HepG2 (cell line): ENCODE data around the gene PCNP. TPM values are rescaled to one million over a fixed set of nuclear protein-coding genes. Genes with fewer than 3 reads are reported as not detected.

Experiments used
- ATRX ChIP-seq: sonication (generic); formaldehyde crosslinking; IDR thresholded peaks from 2 replicates; pipeline ENCODE4 v1.4.0; 2020; ENCODE audit warnings: missing genetic modification reagents, borderline replicate concordance
- BRD4 ChIP-seq: sonication (generic); formaldehyde crosslinking; IDR thresholded peaks from 2 replicates; pipeline ENCODE4 v1.4.0; 2020; ENCODE audit warnings: missing genetic modification reagents
- CEBPG ChIP-seq: IDR thresholded peaks from 2 replicates; pipeline ENCODE4 v1.6.1; 2016
- CREB1 ChIP-seq, 2 experiments: fragments of 450-650 bp in 1 of 2; IDR thresholded peaks; 2 replicates each; pipeline ENCODE4 v1.6.1; 2016 to 2017; ENCODE audit warnings: control low read depth in 1 of 2, mild to moderate bottlenecking in 1 of 2, missing compliant biosample characterization in 1 of 2, missing genetic modification characterization in 1 of 2
- CREM ChIP-seq, 2 experiments: sonication (generic) in 1 of 2; formaldehyde crosslinking in 1 of 2; IDR thresholded peaks; 2 replicates each; pipeline versions ENCODE4 v1.4.0 to v1.6.1; 2016 to 2020; ENCODE audit warnings: antibody characterized with exemption in 1 of 2, mild to moderate bottlenecking in 1 of 2, missing genetic modification reagents in 1 of 2
- DRAP1 ChIP-seq: IDR thresholded peaks from 2 replicates; pipeline ENCODE4 v1.6.1; 2016; ENCODE audit warnings: missing genetic modification reagents, missing compliant biosample characterization
- HMGA1 ChIP-seq: sonication (generic); formaldehyde crosslinking; conservative IDR thresholded peaks from 2 replicates; pipeline ENCODE4 v1.4.0; 2020; ENCODE audit warnings: missing genetic modification reagents
- IRF2 ChIP-seq: IDR thresholded peaks from 2 replicates; pipeline ENCODE4 v1.6.1; 2018; ENCODE audit warnings: missing genetic modification reagents, missing compliant biosample characterization
- KDM2A ChIP-seq: sonication (generic); formaldehyde crosslinking; IDR thresholded peaks from 2 replicates; pipeline ENCODE4 v1.4.0; 2020; ENCODE audit warnings: low read depth, missing genetic modification reagents, borderline replicate concordance
- POGZ ChIP-seq: sonication (generic); formaldehyde crosslinking; IDR thresholded peaks from 2 replicates; pipeline ENCODE4 v1.4.0; 2020; ENCODE audit warnings: mild to moderate bottlenecking, missing genetic modification reagents
- SSRP1 ChIP-seq: IDR thresholded peaks from 2 replicates; pipeline ENCODE4 v1.6.1; 2016; ENCODE audit warnings: control low read depth
- STAT6 ChIP-seq: sonication (generic); formaldehyde crosslinking; IDR thresholded peaks from 2 replicates; pipeline ENCODE4 v1.4.0; 2020; ENCODE audit warnings: missing genetic modification reagents, mild to moderate bottlenecking, borderline replicate concordance
- ZBTB21 ChIP-seq: sonication (generic); formaldehyde crosslinking; IDR thresholded peaks from 2 replicates; pipeline ENCODE4 v1.4.0; 2020; ENCODE audit warnings: missing genetic modification reagents
- ZFP37 ChIP-seq: sonication (generic); formaldehyde crosslinking; IDR thresholded peaks from 2 replicates; pipeline ENCODE4 v1.4.0; 2020; ENCODE audit warnings: missing genetic modification reagents, borderline replicate concordance
- ZHX1 ChIP-seq: sonication (generic); formaldehyde crosslinking; IDR thresholded peaks from 2 replicates; pipeline ENCODE4 v1.8.1; 2022; ENCODE audit warnings: low read depth, mild to moderate bottlenecking, missing genetic modification reagents
- ZNF10 ChIP-seq: sonication (generic); formaldehyde crosslinking; IDR thresholded peaks from 2 replicates; pipeline ENCODE4 v1.4.0; 2020; ENCODE audit warnings: mild to moderate bottlenecking, low read depth, missing genetic modification reagents, borderline replicate concordance
- ZNF451 ChIP-seq: sonication (generic); formaldehyde crosslinking; IDR thresholded peaks from 2 replicates; pipeline ENCODE4 v1.5.0; 2020; ENCODE audit warnings: mild to moderate bottlenecking, missing genetic modification reagents
- ZNF605 ChIP-seq: sonication (generic); formaldehyde crosslinking; IDR thresholded peaks from 2 replicates; pipeline ENCODE4 v1.8.0; 2022; ENCODE audit warnings: mild to moderate bottlenecking, missing genetic modification reagents
- ZNF615 ChIP-seq: sonication (generic); formaldehyde crosslinking; IDR thresholded peaks from 2 replicates; pipeline ENCODE4 v1.5.0; 2020; ENCODE audit warnings: mild to moderate bottlenecking, missing genetic modification reagents, borderline replicate concordance
- ZSCAN22 ChIP-seq: sonication (generic); formaldehyde crosslinking; IDR thresholded peaks from 2 replicates; pipeline ENCODE4 v1.4.0; 2020; ENCODE audit warnings: mild to moderate bottlenecking, missing genetic modification reagents
- polyA plus RNA-seq, 8 experiments: library from polyadenylated mRNA; depleted of rRNA in 3 of 8; stranded (reverse) in 7 of 8; unstranded in 1 of 8; fragments of >200 nt; fragmentation: Illumina TruSeq in 4 of 8; extraction: Trizol in 4 of 8; gene quantifications; 2 replicates each; pipeline versions ENCODE4 v1.2.1 to v1.2.3, GENCODE V29; 2011 to 2016; ENCODE audit warnings: low read depth in 4 of 8, missing spikeins in 1 of 8, mixed read lengths in 1 of 8; ENCODE audit not compliant: insufficient read depth in 1 of 8
- total RNA-seq, 5 experiments: library from RNA; depleted of rRNA; stranded (reverse); fragments of >200 nt; fragmentation: Illumina TruSeq; extraction: Trizol; gene quantifications; 2 replicates each; pipeline ENCODE4 v1.2.3, GENCODE V29; 2016; ENCODE audit warnings: low read depth in 1 of 5
- TF ChIP-seq, protein P1 (sequence below): sonication (generic); formaldehyde crosslinking; IDR thresholded peaks from 2 replicates; pipeline ENCODE4 v1.4.0; 2020; ENCODE audit warnings: mild to moderate bottlenecking, missing genetic modification reagents

The PCNP gene
- total and polyA plus RNA-seq, 2 of the 13 experiments (the other 11 are each of a cell fraction or from before 2014, with no cell fraction given) = 44.1 to 78.2 TPM

DNA sequence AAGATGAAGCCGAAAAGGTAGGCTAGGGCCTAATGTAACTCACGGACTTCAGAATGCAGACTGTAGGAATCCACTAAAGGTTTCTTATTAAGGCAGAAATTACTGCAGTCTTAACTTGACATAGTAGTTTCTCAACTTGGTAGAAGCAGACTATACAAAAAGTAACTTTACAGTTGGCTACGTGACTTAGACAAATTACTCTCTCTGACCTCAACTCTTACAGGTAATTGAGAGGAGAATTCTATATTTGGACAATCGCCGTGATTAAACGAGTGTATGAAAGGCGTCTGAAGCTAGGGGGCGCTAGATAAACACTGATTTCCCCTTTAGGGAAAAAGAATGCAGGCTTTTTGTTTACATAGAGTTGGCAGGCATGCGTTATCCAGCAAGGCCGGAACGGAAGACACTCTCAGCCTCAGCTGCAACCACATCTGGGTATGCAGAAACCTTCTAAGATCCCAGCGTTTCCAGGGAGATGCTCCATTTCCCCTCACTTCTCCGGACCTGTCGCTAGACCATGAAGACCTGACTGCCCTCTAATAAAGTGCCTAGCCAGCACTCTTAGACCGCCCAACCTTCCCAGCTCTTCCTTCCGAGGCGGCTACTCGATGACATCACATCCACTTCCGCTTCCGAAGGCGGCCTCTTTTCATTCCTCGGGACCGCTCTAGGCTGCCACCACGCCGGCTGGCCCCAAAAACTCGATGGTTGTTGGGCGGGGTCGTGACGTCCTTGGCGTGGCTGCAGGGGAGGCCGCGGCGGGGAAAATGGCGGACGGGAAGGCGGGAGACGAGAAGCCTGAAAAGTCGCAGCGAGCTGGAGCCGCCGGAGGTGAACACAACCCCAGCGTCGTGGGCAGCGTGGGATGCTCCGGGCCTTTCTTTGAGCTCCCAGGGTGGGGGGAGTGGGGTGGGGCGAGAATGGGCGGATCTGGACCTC lies at the start of gene PCNP (continued):
- TF ChIP-seq ZHX1 (CRISPR knock-in tag) (peak; percentile 71), ZNF605 (CRISPR knock-in tag) (peak; percentile 83; the same call in 1 of the 2 replicates), ZNF451 (CRISPR knock-in tag) (no peak; the same call in 1 of the 2 replicates), POGZ (CRISPR knock-in tag) (peak; percentile 96), BRD4 (CRISPR knock-in tag) (no peak), ZBTB21 (CRISPR knock-in tag) (peak; percentile 86; the same call in 1 of the 2 replicates), ATRX (CRISPR knock-in tag) (no peak), KDM2A (CRISPR knock-in tag) (peak; percentile 79), CREM (IDR thresholded peaks at IDR 0.05) (peak; percentile 98), CREM (CRISPR knock-in tag; IDR thresholded peaks at IDR 0.05) (peak; percentile 67), SSRP1 (no peak), ZFP37 (CRISPR knock-in tag) (0 out of 2 replicates have a peak, but pooled peaks have one; percentile 11), CEBPG (CRISPR knock-in tag) (peak; percentile 26; the same call in 1 of the 2 replicates), HMGA1 (no peak), IRF2 (peak; percentile 80; the same call in 1 of the 2 replicates), STAT6 (CRISPR knock-in tag) (peak; percentile 16; the same call in 1 of the 2 replicates), ZNF10 (no peak), CREB1 (IDR thresholded peaks at IDR 0.05) (peak; percentile 96), CREB1 (CRISPR knock-in tag; IDR thresholded peaks at IDR 0.05) (peak; percentile 99), ZNF615 (CRISPR knock-in tag) (no peak), ZSCAN22 (CRISPR knock-in tag) (no peak), DRAP1 (CRISPR knock-in tag) (peak; percentile 95)
- TF ChIP-seq, protein P1, sequence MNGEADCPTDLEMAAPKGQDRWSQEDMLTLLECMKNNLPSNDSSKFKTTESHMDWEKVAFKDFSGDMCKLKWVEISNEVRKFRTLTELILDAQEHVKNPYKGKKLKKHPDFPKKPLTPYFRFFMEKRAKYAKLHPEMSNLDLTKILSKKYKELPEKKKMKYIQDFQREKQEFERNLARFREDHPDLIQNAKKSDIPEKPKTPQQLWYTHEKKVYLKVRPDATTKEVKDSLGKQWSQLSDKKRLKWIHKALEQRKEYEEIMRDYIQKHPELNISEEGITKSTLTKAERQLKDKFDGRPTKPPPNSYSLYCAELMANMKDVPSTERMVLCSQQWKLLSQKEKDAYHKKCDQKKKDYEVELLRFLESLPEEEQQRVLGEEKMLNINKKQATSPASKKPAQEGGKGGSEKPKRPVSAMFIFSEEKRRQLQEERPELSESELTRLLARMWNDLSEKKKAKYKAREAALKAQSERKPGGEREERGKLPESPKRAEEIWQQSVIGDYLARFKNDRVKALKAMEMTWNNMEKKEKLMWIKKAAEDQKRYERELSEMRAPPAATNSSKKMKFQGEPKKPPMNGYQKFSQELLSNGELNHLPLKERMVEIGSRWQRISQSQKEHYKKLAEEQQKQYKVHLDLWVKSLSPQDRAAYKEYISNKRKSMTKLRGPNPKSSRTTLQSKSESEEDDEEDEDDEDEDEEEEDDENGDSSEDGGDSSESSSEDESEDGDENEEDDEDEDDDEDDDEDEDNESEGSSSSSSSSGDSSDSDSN (CRISPR knock-in tag) = no peak; the same call in 1 of the 2 replicates
